Activated CD4-positive, alpha-beta T cell treated with anti-CD3 and anti-CD28 coated beads, Interleukin-2, Interleukin-4, amounts not matched to agents 100 ng/mL and 50 ng/mL, durations not matched to agents 16 hours and 8 hours (primary cell): ENCODE results near the gene TAF6.
A peak's percentile ranks its signal among the peaks of the same experiment; 100 is the strongest.

Experiments
- DNase-seq: peaks from one replicate; pipeline ENCODE4 v3.0.0-alpha.2; 2020; ENCODE audit warnings: low spot score

The TAF6 gene

DNA sequence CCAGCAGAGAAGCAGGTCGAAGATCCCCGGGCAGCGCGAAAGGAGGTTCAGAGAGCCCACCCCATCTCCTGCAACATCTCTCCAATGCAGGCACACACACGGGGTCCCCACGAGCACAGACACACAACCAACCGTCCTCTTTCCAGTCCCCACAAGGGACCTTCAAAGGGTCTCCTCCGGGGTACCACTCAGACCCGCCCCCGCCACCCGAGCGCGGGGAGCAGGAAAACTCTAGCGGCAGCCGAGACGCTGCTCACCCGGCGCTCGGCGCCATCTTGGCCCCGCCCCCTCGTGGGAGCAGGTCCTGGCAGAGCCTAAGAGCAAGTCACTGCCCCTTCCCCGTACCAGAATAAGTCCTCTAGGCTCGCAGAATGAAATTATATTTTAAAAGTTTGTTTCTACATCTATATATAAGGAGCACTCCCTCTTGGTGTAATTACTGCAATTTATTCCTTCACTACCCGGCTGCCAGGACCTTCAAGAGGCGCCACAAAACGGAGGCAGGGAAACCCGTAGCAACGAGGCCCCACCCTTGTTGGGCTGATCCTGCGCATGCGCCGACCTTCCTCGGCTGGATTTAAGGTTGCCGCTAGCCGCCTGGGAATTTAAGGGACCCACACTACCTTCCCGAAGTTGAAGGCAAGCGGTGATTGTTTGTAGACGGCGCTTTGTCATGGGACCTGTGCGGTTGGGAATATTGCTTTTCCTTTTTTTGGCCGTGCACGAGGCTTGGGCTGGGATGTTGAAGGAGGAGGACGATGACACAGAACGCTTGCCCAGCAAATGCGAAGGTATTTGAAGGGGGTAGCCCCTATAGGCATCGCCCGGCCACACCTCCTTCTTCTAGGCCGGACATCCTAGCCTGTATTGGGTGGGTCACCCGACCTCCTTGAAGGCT lies at the start of gene TAF6, which contains the start of gene CNPY4:
TAF6 (minus strand) TSS at position 287 of the 898 bp plus-strand sequence. CDS start 5,149 bp downstream, outside the sequence.
CNPY4 (plus strand) TSS at position 563 of the 898 bp plus-strand sequence; CDS start at position 674, 111 bp downstream.
- peak; percentile 95 for DNase-seq

DNA sequence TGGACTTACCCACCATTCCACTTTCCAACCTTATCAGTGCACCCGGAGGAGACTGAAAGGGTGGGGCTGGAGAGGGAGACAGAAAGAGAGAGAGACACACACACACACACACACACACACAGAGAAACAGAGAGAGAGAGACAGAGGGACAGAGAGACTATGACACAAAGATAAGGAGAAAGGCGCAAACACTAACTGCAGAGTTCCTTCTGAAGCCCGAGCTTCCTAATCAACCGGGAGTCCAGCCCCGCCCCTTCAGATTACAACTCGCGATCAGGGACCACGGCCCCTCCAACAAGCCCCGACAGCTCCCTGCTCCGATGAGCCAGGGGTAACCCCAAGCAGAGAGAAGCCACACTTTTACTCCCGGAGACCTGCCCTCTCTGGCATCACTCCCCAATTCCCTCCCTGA lies 48.8 kb upstream of the TAF6 start:
- no peak for DNase-seq

DNA sequence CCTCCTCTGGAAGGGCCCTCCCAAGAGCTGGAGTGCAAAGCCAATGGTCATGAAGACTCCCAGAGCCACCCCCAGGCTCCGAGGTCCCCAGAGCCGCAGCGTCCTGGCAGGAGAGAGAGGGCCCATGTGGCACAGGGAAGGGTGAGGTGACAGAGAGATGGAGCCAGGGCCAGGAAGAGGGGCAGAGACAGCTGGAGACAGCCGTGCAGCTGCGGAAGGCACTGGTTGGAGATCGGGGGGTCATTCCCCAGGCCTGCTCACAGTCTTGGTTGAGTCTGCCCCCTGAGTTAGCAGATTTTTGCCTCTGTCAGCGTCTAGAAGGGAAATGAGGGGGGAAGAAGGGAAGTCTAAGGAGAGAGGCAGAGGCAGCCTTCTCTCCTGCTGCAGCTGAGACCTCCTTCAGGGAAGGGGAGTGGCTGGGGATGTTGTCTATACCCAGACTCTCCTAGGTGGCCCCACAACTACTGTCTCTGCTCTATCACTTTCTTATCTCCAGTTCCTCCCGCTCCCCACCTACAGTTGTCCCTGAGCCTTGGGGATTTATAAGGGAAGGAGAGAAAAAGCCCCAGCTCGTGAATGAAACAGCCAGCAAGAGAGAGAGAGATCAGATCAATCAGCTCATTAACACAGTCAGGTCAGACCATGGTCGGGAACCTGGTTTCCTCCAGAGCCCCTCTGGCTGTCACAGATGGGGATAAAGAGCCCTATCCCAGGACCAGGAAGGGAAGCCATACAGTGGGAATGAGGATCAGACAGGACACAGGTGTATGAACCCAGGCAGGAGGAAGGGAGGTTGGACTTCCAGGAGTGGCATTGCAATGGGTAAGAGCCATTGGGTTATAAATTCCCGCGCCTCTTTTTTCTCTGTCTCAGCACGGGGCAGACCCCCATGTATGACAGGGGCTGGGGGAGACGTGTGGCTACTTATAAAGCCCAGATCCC lies 48.1 kb upstream of the TAF6 start:
- no peak for DNase-seq

DNA sequence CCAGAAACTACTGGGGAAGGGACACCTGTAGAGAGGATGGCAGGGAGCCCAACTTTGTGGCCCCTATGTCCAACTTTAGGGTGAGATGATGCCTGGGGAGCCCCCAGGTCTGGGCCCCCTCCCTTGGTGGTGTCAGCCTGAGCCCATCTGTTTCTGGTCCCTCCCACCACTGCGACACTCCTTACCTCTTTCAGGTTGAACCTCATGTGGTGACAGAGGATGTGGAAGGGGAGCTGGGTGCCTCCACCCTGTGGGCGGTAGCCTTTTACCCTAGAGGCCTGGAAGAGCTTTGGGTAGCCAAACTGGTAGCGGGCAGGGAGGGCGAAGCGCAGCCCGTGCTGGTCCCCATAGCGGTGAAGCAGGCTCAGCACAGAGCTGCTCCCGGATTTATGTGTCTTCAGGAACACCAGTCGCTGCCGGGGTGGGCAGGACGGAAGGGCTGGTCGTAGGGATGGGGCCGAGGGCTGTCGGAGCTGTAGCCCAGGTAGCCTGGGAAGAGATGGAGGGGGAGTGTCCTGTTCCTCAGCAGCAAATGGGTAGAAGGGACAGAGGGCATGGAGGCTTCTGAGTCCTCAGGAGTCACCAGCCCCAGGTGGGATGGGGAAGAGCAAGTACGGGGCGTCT lies 47.3 kb upstream of the TAF6 start:
- no peak for DNase-seq

DNA sequence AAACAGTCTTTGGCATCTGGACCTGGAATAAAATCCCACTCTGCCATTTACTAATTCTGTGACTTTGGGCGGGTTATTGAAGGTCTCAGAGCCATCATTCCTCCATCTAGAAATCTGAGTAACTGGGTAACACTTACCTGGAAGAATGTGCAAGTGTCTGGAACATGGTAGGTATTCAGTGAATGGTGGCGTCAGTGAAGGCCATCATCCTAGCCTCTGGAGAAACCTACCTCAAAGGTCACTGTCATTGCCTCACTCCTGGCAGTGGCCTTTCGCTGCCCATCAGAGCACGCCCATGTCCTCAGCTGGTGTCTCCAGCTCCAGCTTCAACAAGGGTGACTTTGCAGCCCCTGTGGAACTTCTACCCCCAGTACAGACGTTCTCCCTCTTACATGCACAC lies 44.7 kb upstream of the TAF6 start:
- no peak for DNase-seq

DNA sequence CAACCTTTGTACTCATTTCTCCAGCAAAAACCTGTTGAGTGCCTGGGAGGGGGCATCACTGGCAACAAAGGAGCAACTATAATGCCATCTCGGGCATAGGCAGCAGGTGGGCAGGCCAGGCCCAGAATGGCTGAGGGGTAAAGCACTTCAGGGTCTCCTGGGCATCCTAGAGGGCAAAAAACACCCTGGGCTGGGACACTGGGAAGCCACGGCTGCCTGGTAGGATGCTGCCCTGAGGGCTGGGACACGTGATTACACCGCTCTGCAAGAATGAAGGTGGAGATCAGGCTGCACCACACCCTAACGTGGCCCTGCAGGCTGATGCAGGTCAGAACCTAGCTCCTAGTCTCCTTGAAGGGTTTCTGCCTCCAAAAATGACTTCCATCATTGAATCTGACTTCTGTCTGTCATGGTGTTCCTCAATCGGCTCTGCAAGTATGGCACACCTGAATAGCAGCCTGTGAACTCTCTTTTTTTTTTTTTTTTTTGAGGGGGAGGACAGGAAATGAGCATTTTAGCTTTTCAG lies 43.9 kb upstream of the TAF6 start:
- DNase-seq, result no peak

DNA sequence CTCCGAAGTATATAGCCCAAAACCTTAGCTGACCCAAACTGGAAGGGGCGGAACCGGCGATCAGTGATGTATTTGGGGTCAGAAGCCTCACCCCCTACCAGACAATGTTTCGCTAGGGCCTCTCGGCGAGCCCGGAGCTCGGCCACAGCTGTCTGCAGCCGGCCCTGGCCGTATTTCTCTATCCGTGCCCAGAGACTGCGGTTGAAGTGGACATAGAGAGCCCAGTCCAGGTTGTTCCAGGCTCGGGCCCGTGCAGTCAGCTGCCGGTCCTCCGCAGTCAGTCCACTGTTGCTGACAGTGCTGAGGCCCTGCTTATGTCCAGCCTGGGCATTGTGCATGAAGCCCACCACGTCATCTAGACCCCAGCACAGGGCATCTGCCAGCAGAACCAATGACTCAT lies 40.9 kb upstream of the TAF6 start:
- no peak for DNase-seq

DNA sequence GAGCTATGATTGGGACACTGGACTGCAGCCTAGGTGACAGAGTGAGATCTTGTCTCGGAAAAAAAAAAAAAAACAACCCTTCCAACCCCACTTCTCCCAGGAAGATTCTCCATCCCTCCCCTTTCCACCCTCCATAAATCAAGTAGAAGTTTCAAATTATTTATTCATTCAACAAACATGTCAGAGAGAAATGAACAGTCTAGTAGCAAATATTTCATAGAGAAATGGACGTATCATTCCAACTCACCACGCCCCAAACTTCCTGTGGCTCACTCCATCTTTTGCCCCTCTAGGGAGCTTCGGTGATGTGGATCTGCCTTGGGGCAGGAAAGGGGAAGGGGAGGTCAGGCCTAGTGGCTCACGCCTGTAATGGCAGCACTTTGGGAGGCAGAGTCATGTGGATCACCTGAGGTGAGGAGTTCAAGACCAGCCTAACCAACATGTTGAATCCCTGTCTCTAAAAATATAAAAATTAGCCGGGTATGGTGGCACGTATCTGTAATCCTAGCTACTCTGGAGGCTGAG lies 40.0 kb upstream of the TAF6 start:
- no peak for DNase-seq

DNA sequence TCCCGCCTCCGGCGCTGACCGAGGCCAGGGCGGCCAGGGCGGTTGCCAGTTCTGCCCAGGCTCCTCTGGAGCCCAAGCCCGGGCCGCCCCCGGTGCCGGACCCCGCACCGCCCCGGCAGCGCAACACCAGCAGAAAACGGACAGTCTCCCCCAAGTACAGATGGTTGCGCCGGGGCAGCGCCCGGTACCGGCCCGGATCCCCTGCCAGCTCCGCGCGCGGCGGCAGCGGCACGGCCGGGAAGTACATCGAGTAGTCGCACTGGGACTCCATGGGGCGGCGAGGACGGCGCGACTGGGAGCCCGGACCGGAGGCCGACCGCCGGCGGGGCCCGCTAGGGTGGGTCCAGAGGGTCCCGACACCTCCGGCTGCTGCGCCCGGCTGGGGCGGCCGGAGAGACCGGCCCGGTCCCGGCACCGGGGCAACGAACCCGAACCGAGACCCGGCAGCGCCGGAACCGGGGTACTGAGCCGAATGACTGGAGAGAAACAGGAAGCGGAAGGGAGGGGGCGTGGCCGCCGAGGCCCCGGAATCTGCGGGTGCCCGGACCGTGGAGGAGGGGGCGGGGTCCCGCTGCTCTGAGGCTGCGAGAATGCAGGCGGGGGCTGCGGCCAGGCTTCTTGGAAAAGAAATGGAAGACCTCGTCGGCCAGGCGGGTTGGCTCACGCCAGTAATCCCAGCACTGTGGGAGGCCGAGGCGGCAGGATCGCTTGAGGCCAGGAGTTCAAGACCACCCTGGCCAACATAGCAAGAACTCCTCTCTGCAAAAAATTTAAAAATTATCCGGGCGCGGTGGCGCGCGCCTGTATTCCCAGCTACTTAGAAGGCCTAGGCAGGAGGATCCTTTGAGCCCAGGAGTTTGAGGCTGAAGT lies 39.3 kb upstream of the TAF6 start, which contains the start of gene TRAPPC14:
TRAPPC14 (minus strand) TSS at position 495 of the 870 bp plus-strand sequence; CDS start at position 271, 224 bp downstream.
- DNase-seq, result peak; percentile 90

DNA sequence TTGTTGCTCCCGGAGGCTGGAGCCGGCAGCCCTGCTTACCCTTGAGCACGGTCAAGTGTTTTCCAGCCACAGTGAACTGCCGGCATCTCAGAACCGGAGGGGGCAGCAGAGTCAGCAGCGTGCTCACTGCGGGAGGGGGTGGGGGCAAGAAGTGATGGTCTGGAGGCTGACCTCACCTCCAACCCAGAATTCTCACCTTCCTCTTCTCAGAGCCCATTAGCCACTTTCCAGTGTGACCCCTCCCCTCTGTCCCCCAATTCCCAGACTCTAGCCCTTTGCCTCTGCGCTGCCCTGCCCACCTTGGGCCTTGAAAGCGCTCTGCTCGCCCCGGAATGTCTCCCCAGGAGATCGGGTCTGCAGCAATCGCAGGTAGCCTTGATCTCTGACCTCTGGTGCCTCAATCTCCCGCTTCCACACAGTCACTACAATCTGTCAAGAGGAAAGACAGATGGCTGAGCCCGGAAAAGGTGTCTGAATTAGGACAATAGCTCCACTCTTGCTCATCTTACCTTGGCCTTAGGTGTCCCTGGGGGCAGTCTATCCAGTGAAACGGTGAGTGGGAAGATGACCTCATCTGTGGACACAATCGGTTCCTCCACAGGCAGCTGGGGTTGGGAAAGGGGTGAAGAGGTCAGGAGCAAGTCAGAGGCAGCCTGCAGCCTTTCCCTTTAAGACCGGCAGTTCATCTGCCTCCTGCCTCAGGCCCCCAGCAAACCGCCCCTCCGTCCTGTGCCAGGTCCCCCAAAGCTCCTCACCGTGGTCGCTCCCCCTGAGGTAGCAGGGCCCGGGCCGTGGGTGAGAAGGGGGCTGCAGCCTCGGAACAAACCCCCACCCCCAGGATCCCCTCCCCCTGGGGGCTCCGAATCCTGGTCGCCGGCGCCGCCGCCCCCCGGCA lies 38.4 kb upstream of the TAF6 start:
- DNase-seq, result no peak

DNA sequence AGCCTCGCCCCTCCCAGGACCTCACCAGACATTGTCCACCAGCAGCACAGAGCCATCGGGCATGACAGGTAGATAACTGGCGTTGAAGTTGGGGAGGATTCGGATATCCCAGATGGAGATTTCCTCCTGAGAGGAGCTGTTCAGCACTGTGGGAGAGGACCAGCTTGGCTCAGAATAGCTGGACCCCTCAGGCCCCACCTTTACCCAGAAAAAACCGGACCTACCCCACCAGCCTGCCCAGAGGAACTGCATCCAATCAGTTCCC lies 37.8 kb upstream of the TAF6 start:
- no peak for DNase-seq

DNA sequence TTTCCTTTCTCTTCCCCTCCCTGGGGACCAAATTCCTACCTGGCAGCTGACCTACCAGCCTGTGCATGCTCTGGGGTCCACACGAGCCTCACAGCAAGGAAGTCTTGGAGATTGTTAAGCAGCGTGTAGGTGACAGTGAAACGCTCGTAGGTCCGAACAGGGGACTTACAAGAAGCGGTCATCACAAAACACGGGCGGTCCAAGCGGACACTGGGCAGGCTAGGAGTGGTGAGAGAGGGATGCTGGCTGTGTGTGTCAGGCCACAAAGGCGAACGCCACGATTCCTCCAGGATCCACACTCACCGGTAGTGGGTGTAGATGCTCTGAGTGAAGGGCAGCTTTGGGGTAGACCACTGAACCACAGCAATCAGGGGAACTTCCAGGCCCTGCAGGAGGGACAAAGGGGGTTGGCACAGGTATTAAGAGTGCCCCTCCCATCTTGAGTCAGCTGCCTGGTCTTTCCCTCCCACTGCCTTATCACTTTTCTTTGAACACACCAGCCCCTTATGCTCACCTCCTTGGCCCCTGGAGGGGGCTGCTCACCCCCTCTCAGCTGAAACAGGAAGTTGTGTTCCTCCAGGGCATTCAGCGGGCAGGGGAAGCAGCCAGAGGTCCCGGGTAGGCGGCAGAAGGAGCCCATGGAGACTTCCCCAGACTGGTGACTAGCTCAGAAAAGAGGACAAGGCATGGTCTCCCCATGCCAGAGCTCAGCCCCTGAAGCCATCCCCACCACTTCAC lies 37.3 kb upstream of the TAF6 start:
- DNase-seq, result no peak

DNA sequence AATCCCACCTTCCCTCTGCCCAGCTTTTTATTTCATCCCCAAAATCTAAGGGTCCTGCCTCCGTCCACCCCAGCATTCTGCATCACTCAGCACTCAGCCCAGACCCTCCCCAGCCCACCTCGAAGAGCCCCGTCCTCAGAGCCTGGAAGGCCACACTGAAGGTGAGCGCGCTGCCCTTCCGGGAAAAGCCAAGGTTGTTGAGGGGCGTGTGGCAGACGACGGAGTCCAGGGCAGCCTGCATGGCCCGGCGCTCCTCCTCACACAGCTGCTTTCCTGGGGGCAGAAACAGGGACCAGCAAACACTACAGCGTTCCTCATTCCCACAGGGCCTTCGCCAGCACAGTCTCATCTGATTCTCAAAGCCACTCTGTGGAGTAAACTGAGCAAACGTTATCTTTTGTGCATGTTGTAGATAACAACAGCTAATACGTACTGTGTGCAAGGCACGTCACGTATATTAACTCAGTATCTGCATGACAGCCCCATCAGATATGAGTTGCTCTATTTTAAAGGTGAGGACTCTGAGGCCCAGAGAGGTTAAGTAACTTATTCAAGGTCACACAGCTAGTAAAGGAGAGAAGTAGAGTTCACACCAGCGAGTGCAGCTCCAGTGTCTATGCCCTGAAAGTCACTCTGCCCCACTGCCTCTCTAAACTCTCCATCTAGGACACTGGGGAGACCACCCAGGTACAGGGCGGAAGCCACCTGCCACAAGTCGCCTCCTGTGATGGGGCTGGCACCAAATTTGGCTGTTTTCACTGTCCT lies 36.6 kb upstream of the TAF6 start:
- DNase-seq, result no peak

DNA sequence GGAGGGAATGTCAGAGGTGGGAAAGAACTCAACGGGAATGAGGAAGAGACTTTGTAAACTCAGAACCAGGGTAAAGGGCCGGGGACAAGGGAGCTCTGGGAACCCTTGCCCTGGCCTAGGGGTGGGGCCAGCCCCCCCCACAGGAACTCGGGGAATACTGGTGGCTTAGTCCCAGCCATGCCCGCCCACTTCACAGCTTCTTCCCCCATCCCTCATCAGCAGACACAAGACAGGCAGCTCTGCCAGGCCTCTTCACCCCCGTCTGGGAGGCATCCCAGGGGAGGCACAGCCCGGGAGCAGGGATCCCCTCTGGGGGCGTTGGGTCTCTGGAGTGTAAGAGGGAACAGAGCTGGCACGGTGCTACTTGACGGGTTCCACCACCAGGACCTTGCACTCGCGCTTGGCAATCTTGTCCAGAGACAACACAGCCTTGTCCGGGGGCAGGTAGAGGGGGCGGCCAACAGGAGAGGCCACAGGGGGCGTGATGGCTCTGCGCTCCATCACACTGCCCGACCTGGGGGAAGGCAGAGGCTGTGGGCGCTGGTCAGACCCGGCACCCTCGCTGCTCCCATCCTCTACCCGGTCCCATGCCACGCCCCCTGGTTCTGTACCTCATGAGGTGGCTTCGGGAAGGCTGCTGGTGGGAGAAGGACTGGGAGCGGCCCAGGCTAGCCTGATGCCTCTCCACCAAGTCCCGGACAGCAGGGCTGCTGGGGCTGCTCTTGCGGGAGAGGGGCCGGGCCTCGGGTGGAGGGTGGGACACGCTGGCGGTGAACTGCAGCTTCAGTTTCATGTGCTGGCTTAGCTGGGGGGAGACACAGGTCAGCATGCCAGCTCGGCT lies 35.7 kb upstream of the TAF6 start:
- DNase-seq, result no peak

DNA sequence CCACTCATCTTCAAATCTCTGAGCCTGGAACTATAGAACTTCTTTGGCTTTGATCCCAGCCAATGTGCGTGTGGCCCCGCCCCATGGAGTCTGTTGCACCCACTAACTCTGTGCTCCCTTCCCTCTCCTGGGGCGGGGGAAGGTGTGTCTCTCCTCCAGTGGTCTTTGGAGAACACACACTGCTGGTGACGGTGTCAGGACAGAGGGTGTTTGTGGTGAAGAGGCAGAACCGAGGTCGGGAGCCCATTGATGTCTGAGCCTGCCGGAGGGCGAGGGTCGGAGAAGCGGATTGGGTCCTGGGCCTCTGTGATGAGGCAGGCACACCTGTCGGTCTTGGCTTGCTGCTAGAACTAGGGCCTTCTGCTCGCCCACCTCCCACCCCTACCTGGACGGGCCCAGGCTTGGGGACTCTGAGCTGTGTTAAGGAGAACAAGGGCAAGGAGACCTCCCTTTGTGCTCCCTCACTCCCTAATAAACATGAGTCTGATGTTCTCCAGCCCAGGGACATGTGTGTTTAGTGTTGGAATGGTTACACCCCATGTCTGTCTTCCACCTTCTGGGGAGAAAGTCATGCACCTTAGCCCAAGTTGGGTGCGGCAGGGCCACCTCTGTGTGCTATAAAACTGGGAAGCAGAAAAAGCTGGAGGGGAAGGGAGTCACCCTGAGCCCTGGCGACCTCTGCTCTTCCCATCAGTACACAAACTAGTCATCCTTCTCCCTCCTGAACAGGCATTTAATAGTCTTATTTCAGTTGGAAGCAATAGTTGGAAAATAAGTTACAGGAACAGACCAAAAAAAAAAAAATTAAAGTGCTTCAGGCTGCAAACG lies 34.8 kb upstream of the TAF6 start:
- no peak for DNase-seq

DNA sequence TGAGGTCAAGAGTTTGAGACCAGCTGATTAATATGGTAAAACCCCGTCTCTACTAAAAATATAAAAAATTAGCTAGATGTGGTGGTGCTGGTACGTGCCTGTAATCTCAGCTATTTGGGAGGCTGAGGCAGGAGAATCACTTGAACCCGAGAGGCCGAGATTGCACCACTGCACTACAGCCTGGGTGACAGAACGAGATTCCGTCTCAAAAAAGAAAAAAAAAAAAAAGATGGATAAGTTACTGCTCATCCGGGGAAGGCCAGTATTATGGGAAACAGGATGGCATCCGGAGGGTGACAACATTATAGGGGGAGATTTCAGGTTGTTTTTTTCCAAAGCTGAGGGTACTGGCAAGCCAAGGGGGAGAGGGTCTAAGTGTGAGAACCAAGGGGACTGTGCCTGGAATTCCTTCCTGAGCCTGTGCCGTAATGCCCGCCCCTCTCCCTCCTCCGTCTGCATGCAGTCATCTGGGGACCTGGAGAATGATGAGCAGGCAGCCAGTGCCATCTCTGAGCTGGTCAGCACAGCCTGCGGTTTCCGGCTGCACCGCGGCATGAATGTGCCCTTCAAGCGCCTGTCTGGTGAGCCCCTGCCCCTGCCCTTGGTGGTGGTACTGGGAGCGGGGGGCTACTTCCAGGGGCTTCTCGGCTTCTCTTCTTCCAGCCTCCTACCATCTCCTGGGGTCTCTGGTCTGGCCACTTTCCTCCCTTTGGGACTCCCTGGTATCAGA lies 33.9 kb upstream of the TAF6 start:
- DNase-seq, result no peak
